T-helper 17 cell (primary cell): ENCODE results near the gene MBNL2. TPM values are rescaled to one million over a fixed set of nuclear protein-coding genes. Genes with fewer than 3 reads are reported as not detected.

ENCODE experiments used
- ATAC-seq: fragments of 150-1000 bp; cut with Tn5 transposase; 2 replicates; pipeline ENCODE4 v1.10.0; 2021; ENCODE audit warnings: mild to moderate bottlenecking, moderate library complexity
- DNase-seq, 3 donors: peaks; one replicate each; pipeline versions ENCODE4 v3.0.0 to v3.0.0-alpha.2; 2020 to 2021
- H3K9me3 ChIP-seq: one replicate; pipeline ENCODE4 v1.7.0; 2013; ENCODE audit warnings: low read length, mild to moderate bottlenecking; ENCODE audit not compliant: control insufficient read depth, poor library complexity, severe bottlenecking
- H3K27ac Mint-ChIP-seq: one replicate; pipeline ENCODE4 v1.8.0; 2022; ENCODE audit warnings: mild to moderate bottlenecking, moderate library complexity, mixed read lengths
- H3K27me3 Mint-ChIP-seq: one replicate; pipeline ENCODE4 v1.8.0; 2022; ENCODE audit warnings: mixed read lengths
- H3K36me3 Mint-ChIP-seq: one replicate; pipeline ENCODE4 v1.8.0; 2022; ENCODE audit warnings: low read depth, mixed read lengths
- H3K4me1 Mint-ChIP-seq: one replicate; pipeline ENCODE4 v1.8.0; 2022; ENCODE audit warnings: mild to moderate bottlenecking, mixed read lengths
- H3K4me3 Mint-ChIP-seq: one replicate; pipeline ENCODE4 v1.8.0; 2022; ENCODE audit warnings: mild to moderate bottlenecking, moderate library complexity, mixed read lengths
- total RNA-seq, 4 donors: library from RNA in 2 of 4; stranded (reverse) in 2 of 4; gene quantifications; one replicate each; pipeline ENCODE4 v1.2.3 and lab custom pipeline; 2022 to 2026

Gene MBNL2
- total RNA-seq: 10 to 100 TPM; 36.1 to 40.2 TPM
- 79.2 to 91.0 reads per million in 2 donors for total RNA-seq (lab: John Stamatoyannopoulos, UW)

GRCh38 chr13:97221989-97222700 lies at the start of gene MBNL2:
Gene MBNL2, plus strand, starts transcription at chr13:97222333. Its CDS starts 53,903 bp downstream, at chr13:97276236.
- peak within 1 kb of the TSS; percentile 100 for H3K27ac Mint-ChIP-seq
- peaks cover 41% of the 10 kb centered on the region for H3K4me1 Mint-ChIP-seq
- H3K36me3 Mint-ChIP-seq: peaks cover 3% of the 10 kb centered on the region
- ATAC-seq (peak; percentile 91), DNase-seq (peak; percentile 69 to 79 (median 78))
- peak within 1 kb of the TSS; percentile 97 for H3K4me3 Mint-ChIP-seq
- H3K27me3 Mint-ChIP-seq: no peaks in the 10 kb centered on the region
- H3K9me3 ChIP-seq: no peaks in the 10 kb centered on the region

- ATAC-seq (no peak), DNase-seq (no peak)
- no peaks in the 10 kb centered on the region for H3K9me3 ChIP-seq
- H3K4me3 Mint-ChIP-seq: no peak overlapping the region
- no peaks in the 10 kb centered on the region for H3K36me3 Mint-ChIP-seq
- no peak overlapping the region for H3K27ac Mint-ChIP-seq
- peaks cover 10% of the 10 kb centered on the region for H3K27me3 Mint-ChIP-seq
- peaks cover 2% of the 10 kb centered on the region for H3K4me1 Mint-ChIP-seq
Observed at GRCh38 chr13:97174638-97175037, 47.5 kb upstream of the MBNL2 start.

- Mint-ChIP-seq H3K4me1 (peaks cover 2% of the 10 kb centered on the region), H3K27ac (no peak overlapping the region), H3K4me3 (no peak overlapping the region), H3K27me3 (peaks cover 7% of the 10 kb centered on the region), H3K36me3 (no peaks in the 10 kb centered on the region)
- DNase-seq: no peak
- ATAC-seq: no peak
- H3K9me3 ChIP-seq: no peaks in the 10 kb centered on the region
Observed at GRCh38 chr13:97175041-97175440, 47.1 kb upstream of the MBNL2 start.

- DNase-seq (no peak), ATAC-seq (no peak)
- Mint-ChIP-seq H3K4me1 (peaks cover 2% of the 10 kb centered on the region), H3K4me3 (no peak overlapping the region), H3K36me3 (no peaks in the 10 kb centered on the region), H3K27me3 (peaks cover 7% of the 10 kb centered on the region), H3K27ac (no peak overlapping the region)
- H3K9me3 ChIP-seq: no peaks in the 10 kb centered on the region
Observed at GRCh38 chr13:97179501-97179900, 42.6 kb upstream of the MBNL2 start.

GRCh38 chr13:97182111-97182890 lies 39.8 kb upstream of the MBNL2 start:
- H3K27ac Mint-ChIP-seq: no peak overlapping the region

GRCh38 chr13:97185291-97185690 lies 36.8 kb upstream of the MBNL2 start:
- Mint-ChIP-seq H3K4me3 (no peak overlapping the region), H3K27me3 (peaks cover 19% of the 10 kb centered on the region)

More at GRCh38 chr13:97182111-97182890, 39.8 kb upstream of the MBNL2 start:
- Mint-ChIP-seq H3K4me3 (no peak overlapping the region), H3K4me1 (peaks cover under 1% of the 10 kb centered on the region), H3K36me3 (no peaks in the 10 kb centered on the region), H3K27me3 (peaks cover 12% of the 10 kb centered on the region)
- no peaks in the 10 kb centered on the region for H3K9me3 ChIP-seq
- ATAC-seq: no peak
- DNase-seq: no peak

GRCh38 chr13:97185751-97186150 lies 36.4 kb upstream of the MBNL2 start:
- H3K9me3 ChIP-seq: no peaks in the 10 kb centered on the region
- ATAC-seq (no peak), DNase-seq (no peak)
- Mint-ChIP-seq H3K36me3 (no peaks in the 10 kb centered on the region), H3K4me1 (peaks cover 11% of the 10 kb centered on the region), H3K27me3 (peaks cover 19% of the 10 kb centered on the region), H3K27ac (no peak overlapping the region), H3K4me3 (no peak overlapping the region)

More at GRCh38 chr13:97185291-97185690, 36.8 kb upstream of the MBNL2 start:
- Mint-ChIP-seq H3K4me1 (peaks cover 11% of the 10 kb centered on the region), H3K36me3 (no peaks in the 10 kb centered on the region), H3K27ac (no peak overlapping the region)
- H3K9me3 ChIP-seq: no peaks in the 10 kb centered on the region
- no peak for DNase-seq
- ATAC-seq: no peak

- no peak for ATAC-seq
- Mint-ChIP-seq H3K4me3 (no peak overlapping the region), H3K27ac (no peak overlapping the region), H3K4me1 (peaks cover 11% of the 10 kb centered on the region), H3K27me3 (peaks cover 12% of the 10 kb centered on the region), H3K36me3 (no peaks in the 10 kb centered on the region)
- no peaks in the 10 kb centered on the region for H3K9me3 ChIP-seq
- DNase-seq: no peak
Observed at GRCh38 chr13:97188207-97188606, 33.9 kb upstream of the MBNL2 start.

GRCh38 chr13:97189928-97190327 lies 32.2 kb upstream of the MBNL2 start:
- H3K4me3 Mint-ChIP-seq: no peak overlapping the region
- no peak for ATAC-seq
- H3K36me3 Mint-ChIP-seq: no peaks in the 10 kb centered on the region

GRCh38 chr13:97191142-97191541 lies 31.0 kb upstream of the MBNL2 start:
- H3K36me3 Mint-ChIP-seq: no peaks in the 10 kb centered on the region
- DNase-seq (no peak), ATAC-seq (no peak)
- H3K4me1 Mint-ChIP-seq: peaks cover 11% of the 10 kb centered on the region
- H3K9me3 ChIP-seq: no peaks in the 10 kb centered on the region
- H3K4me3 Mint-ChIP-seq: no peak overlapping the region
- no peak overlapping the region for H3K27ac Mint-ChIP-seq
- H3K27me3 Mint-ChIP-seq: peaks cover 12% of the 10 kb centered on the region

More at GRCh38 chr13:97189928-97190327, 32.2 kb upstream of the MBNL2 start:
- H3K4me1 Mint-ChIP-seq: peaks cover 11% of the 10 kb centered on the region
- H3K27ac Mint-ChIP-seq: no peak overlapping the region
- DNase-seq: no peak
- peaks cover 8% of the 10 kb centered on the region for H3K27me3 Mint-ChIP-seq
- H3K9me3 ChIP-seq: no peaks in the 10 kb centered on the region

- Mint-ChIP-seq H3K4me3 (no peak overlapping the region), H3K4me1 (peaks cover 11% of the 10 kb centered on the region), H3K36me3 (no peaks in the 10 kb centered on the region), H3K27me3 (peaks cover 12% of the 10 kb centered on the region), H3K27ac (no peak overlapping the region)
- no peaks in the 10 kb centered on the region for H3K9me3 ChIP-seq
- DNase-seq (no peak), ATAC-seq (no peak)
Observed at GRCh38 chr13:97191615-97192014, 30.5 kb upstream of the MBNL2 start.

- Mint-ChIP-seq H3K4me3 (no peak overlapping the region), H3K36me3 (no peaks in the 10 kb centered on the region), H3K4me1 (peaks cover 11% of the 10 kb centered on the region), H3K27me3 (peaks cover 12% of the 10 kb centered on the region), H3K27ac (no peak overlapping the region)
- no peak for ATAC-seq
- no peaks in the 10 kb centered on the region for H3K9me3 ChIP-seq
- DNase-seq: no peak
Observed at GRCh38 chr13:97192166-97192565, 30.0 kb upstream of the MBNL2 start.

- Mint-ChIP-seq H3K36me3 (peaks cover under 1% of the 10 kb centered on the region), H3K27me3 (peaks cover 7% of the 10 kb centered on the region), H3K27ac (no peak overlapping the region), H3K4me1 (peaks cover 6% of the 10 kb centered on the region), H3K4me3 (no peak overlapping the region)
- H3K9me3 ChIP-seq: no peaks in the 10 kb centered on the region
- no peak for DNase-seq
- no peak for ATAC-seq
Observed at GRCh38 chr13:97193577-97193976, 28.6 kb upstream of the MBNL2 start.
